GM18526 (cell line): ENCODE measurements around the gene GSTO2.

Experiments used
- POLR2A ChIP-seq: IDR thresholded peaks from 3 replicates; pipeline ENCODE4 v1.6.1; 2011; ENCODE audit not compliant: insufficient read length; ENCODE audit errors: extremely low read depth

The GSTO2 gene

GRCh38 chr10:104268713-104269645, at the start of gene GSTO2:
GSTO2 (plus strand) TSS chr10:104269184; CDS start chr10:104274916, 5,732 bp downstream.
- TF ChIP-seq POLR2A: peak; percentile 86

DNA sequence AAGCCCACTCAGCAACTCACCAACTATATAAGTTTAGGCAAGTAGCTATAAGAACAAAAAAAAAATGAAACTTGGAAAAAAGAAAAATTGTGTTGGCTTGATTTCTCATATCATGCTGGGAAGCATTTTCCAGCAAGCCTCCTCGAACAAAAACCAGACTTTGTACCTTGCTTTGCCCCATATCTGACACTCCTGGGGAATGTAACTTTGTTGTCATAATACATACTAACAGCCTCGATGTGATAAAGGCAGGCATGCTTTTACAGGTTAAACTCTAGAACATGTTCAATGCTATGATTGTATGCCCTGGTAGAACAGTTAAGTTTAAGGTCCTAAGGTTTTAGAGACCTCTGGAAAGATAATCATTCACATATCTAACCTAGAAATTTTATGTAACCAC, 48.5 kb upstream of the GSTO2 start:
- no peak for TF ChIP-seq POLR2A

- TF ChIP-seq POLR2A: no peak
These were observed 45.7 kb upstream of the GSTO2 start for GRCh38 chr10:104223304-104223703.

DNA sequence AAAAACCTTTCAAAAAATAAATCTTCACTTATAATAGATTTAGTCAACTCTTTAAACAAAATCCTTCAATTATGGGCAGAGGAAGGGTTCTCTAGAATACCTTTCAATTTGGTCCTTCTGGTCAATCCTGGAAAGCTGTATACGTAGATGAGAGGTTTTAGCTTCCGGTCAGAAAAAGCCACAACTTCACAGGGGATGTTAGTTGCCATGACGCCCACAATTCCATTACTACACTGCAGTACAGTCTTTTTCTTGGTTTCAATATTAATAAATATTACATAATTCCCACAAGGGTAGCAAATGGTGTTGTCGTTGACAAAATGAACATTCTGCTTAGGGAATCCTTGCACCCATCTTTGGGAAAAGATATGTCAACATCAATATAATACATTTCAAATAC, 38.5 kb upstream of the GSTO2 start:
- TF ChIP-seq POLR2A: no peak

GRCh38 chr10:104231784-104232612, 37.0 kb upstream of the GSTO2 start, which contains the start of gene CFAP43:
CFAP43 (minus strand) TSS chr10:104232364; CDS start chr10:104232246, 118 bp downstream.
- no peak for TF ChIP-seq POLR2A

DNA sequence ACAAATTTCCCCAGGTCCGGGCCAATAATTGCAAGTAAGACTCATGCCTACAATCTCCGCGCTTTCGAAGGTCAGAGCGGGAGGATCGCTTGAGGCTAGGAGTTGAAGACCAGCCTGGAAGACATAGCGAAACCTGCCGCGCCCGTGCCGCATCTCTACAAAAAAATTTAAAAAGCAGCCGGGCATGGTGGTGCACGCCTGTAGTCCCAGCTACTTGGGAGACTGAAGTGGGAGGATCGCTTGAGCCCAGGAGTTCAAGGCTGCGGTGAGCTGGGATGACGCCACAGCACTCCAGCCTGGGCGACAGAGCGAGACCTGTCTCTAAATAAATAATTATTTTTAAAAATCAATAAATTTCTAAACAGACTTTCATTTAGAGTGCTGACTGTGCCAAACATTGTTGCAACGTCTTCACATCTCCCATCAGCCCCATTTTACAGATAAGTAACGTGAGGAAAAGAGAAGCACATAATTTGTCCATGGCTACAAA, 36.3 kb upstream of the GSTO2 start:
- TF ChIP-seq POLR2A: no peak

DNA sequence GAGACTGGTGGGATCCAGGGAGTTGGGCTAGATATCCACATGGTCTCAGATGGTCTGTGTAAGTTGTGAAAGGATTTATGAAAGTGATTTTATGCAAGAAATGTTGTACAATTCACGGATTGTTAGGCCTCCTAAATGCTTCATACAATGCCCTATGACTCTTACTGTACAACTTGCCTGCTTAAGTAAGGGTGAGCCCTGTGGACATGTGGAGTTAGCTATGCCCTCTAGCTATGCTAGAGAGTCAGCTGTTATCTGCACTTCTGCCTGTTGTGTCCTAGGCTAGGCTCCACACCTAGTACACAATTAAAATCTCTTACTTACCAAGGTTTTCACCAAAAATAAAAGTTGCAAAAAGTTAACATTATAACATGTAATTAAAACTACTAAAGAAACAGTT, 35.2 kb upstream of the GSTO2 start:
- TF ChIP-seq POLR2A: no peak

DNA sequence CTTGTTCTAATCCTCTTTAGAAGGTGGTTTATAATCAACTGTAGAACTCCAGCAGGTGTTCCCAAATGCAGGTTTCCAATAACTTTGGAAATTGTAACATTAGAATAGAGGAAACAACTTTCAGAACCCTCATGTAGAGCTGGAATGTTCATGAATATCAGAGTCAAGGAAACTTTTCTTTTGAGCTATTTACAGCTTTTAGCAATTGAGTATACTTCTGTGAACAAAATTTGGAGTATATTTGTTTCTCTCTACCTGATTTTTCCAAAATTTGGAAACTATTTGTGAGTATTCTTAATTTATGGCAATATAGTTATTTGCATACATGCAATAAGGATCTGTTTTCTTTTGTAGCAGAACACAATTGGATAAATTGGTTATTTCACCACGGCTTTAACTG, 34.0 kb upstream of the GSTO2 start:
- TF ChIP-seq POLR2A: no peak

DNA sequence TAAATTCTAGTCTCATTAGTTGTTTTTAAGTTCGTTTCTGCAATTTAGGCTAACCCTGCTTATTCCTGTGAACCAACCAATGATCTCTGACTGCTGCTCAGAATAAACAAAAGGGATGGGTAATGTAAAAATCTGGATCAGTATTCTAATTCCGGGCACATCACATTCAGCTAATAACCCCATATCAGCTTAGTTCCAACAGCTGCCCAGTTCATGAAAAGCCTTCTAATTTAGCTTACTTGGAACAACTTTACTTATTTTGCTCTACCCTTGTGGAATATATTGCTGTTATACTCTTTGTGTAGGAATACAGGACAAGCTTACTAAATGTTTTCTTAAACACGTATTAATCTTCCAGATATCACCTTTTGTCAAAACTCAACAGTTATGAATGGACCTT, 33.2 kb upstream of the GSTO2 start:
- no peak for TF ChIP-seq POLR2A

DNA sequence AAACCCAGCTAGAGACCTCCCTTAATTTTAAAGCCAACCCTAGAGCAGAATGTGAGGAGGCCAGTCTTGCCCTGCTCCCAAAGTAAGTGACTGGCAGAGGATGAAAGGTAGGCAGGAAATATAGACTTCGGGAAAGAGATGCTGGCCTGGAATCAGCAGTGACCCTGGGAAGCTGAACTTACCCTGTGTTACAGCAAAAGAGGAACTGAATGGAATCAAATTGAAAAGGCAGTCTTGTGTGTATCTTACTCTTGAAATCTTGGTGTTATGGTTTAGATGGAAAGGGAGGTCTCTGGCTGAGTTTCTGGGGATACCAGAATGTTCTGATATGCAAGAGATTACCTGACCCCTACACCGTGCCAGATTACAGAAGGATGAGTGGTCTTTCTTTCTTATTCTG, 28.9 kb upstream of the GSTO2 start:
- TF ChIP-seq POLR2A: no peak

- TF ChIP-seq POLR2A: no peak
These were observed 26.4 kb upstream of the GSTO2 start for GRCh38 chr10:104242545-104242944.

GRCh38 chr10:104243512-104243911, 25.5 kb upstream of the GSTO2 start:
- TF ChIP-seq POLR2A: no peak

DNA sequence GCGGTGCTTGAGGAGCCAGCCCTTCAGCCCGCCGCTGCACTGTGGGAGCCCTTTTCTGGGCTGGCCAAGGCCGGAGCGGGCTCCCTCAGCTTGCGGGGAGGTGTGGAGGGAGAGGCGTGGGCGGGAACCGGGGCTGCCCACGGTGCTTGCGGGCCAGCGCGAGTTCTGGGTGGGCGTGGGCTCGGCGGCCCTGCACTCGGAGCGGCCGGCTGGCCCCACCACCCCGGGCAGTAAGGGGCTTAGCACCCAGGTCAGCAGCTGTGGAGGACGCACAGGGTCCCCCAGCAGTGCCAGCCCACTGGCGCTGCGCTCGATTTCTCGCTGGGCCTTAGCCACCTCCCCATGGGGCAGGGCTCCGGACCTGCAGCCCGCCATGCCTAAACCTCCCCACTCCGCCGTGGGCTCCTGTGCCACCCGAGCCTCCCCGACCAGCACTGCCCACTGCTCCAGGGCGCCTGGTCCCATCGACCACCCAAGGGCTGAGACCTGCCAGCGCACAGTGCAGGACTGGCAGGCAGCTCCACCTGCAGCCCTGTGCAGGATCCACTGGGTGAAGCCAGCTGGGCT, 23.8 kb upstream of the GSTO2 start:
- TF ChIP-seq POLR2A: no peak

DNA sequence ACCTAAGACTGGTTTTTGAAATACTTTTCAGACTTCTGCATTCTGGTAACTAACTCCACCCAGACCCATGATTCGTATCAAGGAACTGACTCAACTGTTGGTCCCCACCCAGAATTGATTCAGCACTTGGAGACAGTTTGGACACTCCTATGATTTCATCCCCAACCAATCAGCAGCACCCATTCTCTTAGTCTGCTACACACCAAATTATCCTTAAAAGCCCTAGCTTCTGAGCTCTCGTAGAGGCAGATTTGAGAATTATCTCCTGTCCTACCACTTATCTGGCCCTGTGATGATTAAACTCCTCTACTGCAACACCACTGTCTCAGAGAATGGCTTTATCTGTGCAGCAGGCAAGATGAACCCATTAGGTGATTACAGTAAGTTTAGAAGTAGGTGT, 22.0 kb upstream of the GSTO2 start:
- TF ChIP-seq POLR2A: no peak

DNA sequence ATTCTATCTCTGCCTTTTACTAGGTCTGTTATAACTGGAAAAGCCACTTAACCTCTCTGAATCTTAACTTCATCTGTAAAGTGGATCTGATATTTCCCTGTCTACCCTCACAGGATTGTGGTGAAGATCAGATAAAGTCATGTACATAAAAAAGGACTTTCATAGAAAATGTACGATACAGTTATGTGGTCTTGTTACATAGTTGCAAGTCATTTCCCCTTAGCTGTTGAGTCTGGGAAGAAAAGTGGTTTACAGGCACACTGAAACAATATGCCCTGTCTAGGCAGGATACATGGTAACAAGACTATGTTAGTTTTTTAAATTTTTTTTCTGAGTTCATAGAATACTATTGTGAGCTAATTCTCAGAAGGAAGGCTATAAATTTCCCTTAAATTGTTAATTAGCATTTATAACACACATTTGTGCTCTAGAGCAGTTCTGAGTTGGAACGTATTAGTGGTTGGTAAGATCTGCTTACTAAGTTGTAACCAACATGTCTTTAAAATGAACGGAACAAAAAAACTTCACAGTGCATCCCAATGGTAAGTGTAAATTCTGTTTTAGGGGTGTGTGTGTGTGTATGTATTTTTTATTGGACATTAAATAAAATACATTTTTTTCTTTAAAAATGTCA, 21.4 kb upstream of the GSTO2 start:
- TF ChIP-seq POLR2A: no peak
